HG02884 (cell line): ENCODE results near the gene MCC.
"Not testable (repeated sequence)": the region's sequence is repeated elsewhere in the genome, so short reads cannot be mapped to it uniquely, and the experiment has no call there.

ENCODE experiments used
- ATAC-seq: cut with Tn5 transposase; IDR thresholded peaks from one replicate; pipeline ENCODE4 v1.9.1; 2021; ENCODE audit warnings: mild to moderate bottlenecking, moderate library complexity; ENCODE audit not compliant: unreplicated experiment

MCC gene

GRCh38 chr5:113491022-113491421 lies 2.8 kb upstream of the MCC start:
- no peak for ATAC-seq

GRCh38 chr5:113490317-113490716 lies 2.1 kb upstream of the MCC start:
- ATAC-seq: no peak

- ATAC-seq: peak; percentile 66
Measured at GRCh38 chr5:113489299-113489698, 1.0 kb upstream of the MCC start.

- no peak for ATAC-seq
Measured at GRCh38 chr5:113488645-113489184, 462 bp upstream of the MCC start.

- ATAC-seq: no peak
Measured at GRCh38 chr5:113487416-113487780, 855 bp downstream of the MCC start.

GRCh38 chr5:113480243-113480642 lies 8.0 kb downstream of the MCC start:
- no peak for ATAC-seq

- no peak for ATAC-seq
Measured at GRCh38 chr5:113478691-113479090, 9.6 kb downstream of the MCC start.

- ATAC-seq: no peak
Measured at GRCh38 chr5:113474100-113474728, 14.0 kb downstream of the MCC start.

- no peak for ATAC-seq
Measured at GRCh38 chr5:113463032-113463431, 25.2 kb downstream of the MCC start.

- not testable (repeated sequence) for ATAC-seq
Measured at GRCh38 chr5:113457106-113457505, 31.1 kb downstream of the MCC start.

GRCh38 chr5:113452941-113453340 lies 35.3 kb downstream of the MCC start:
- ATAC-seq: no peak

- ATAC-seq: no peak
Measured at GRCh38 chr5:113451797-113452196, 36.5 kb downstream of the MCC start.

GRCh38 chr5:113450929-113451328 lies 37.3 kb downstream of the MCC start:
- no peak for ATAC-seq

GRCh38 chr5:113450462-113450861 lies 37.8 kb downstream of the MCC start:
- ATAC-seq: no peak

- ATAC-seq: no peak
Measured at GRCh38 chr5:113448252-113448651, 40.0 kb downstream of the MCC start.

GRCh38 chr5:113447498-113448050 lies 40.7 kb downstream of the MCC start:
- ATAC-seq: no peak

- no peak for ATAC-seq
Measured at GRCh38 chr5:113446358-113446927, 41.8 kb downstream of the MCC start.

GRCh38 chr5:113437111-113437510 lies 51.1 kb downstream of the MCC start:
- ATAC-seq: no peak

GRCh38 chr5:113435575-113435974 lies 52.7 kb downstream of the MCC start:
- no peak for ATAC-seq

- ATAC-seq: no peak
Measured at GRCh38 chr5:113434889-113435288, 53.4 kb downstream of the MCC start, which contains the start of gene TSSK1B. TSSK1B (minus strand) TSS chr5:113434989; CDS start chr5:113434839, 150 bp downstream.

- ATAC-seq: no peak
Measured at GRCh38 chr5:113433862-113434612, 54.2 kb downstream of the MCC start.

- no peak for ATAC-seq
Measured at GRCh38 chr5:113433071-113433470, 55.2 kb downstream of the MCC start.
